GM13976 (cell line): ENCODE data around the gene CSTB.

ENCODE experiments used
- DNase-seq: peaks from one replicate; pipeline ENCODE4 v3.0.0; 2012; ENCODE audit warnings: low spot score
- in situ Hi-C: fragments of 300-500 bp; cut with MboI; formaldehyde crosslinking; loops from one replicate; pipeline ENCODE4 v1.12.0; 2022; ENCODE audit warnings: low sequenced_read_pairs, mixed read lengths, inconsistent platforms; ENCODE audit not compliant: unreplicated experiment
- TF ChIP-seq, protein P1 (sequence below): IDR thresholded peaks from 2 replicates; pipeline ENCODE4 v1.5.1; 2012; ENCODE audit warnings: borderline replicate concordance, mild to moderate bottlenecking; ENCODE audit not compliant: insufficient read depth; ENCODE audit errors: extremely low read depth, missing control alignments, control extremely low read depth

The CSTB gene

DNA sequence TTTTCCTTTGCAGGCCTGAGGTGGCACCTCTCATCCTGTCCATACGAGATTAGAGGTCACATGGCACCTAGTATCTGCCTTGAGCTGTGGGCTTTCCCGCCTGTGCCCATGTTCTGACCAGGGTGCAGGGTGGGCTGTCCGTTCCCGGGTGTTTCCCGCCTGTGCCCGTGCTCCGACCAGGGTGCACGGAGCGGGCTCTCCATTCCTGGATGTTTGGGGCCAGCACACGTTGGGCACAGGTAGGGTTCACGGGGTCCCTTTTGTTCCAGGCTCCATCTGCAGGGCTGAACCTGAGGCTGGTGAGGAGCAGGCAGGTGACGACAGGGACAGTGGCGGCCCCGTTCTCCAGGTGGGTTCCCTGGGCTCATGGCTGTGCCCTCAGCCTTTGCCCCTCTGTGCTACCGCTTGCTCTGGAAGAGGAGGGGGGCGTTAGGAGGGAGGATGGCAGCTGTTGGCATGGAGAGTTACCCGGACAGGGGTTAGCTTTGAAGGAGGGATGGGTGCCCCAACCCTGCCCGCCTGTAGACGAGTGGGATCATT is 23.3 kb upstream of the CSTB start:
- TF ChIP-seq, protein P1, sequence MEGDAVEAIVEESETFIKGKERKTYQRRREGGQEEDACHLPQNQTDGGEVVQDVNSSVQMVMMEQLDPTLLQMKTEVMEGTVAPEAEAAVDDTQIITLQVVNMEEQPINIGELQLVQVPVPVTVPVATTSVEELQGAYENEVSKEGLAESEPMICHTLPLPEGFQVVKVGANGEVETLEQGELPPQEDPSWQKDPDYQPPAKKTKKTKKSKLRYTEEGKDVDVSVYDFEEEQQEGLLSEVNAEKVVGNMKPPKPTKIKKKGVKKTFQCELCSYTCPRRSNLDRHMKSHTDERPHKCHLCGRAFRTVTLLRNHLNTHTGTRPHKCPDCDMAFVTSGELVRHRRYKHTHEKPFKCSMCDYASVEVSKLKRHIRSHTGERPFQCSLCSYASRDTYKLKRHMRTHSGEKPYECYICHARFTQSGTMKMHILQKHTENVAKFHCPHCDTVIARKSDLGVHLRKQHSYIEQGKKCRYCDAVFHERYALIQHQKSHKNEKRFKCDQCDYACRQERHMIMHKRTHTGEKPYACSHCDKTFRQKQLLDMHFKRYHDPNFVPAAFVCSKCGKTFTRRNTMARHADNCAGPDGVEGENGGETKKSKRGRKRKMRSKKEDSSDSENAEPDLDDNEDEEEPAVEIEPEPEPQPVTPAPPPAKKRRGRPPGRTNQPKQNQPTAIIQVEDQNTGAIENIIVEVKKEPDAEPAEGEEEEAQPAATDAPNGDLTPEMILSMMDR: no peak
- DNase-seq: no peak
- in situ Hi-C loops: no loop called here

DNA sequence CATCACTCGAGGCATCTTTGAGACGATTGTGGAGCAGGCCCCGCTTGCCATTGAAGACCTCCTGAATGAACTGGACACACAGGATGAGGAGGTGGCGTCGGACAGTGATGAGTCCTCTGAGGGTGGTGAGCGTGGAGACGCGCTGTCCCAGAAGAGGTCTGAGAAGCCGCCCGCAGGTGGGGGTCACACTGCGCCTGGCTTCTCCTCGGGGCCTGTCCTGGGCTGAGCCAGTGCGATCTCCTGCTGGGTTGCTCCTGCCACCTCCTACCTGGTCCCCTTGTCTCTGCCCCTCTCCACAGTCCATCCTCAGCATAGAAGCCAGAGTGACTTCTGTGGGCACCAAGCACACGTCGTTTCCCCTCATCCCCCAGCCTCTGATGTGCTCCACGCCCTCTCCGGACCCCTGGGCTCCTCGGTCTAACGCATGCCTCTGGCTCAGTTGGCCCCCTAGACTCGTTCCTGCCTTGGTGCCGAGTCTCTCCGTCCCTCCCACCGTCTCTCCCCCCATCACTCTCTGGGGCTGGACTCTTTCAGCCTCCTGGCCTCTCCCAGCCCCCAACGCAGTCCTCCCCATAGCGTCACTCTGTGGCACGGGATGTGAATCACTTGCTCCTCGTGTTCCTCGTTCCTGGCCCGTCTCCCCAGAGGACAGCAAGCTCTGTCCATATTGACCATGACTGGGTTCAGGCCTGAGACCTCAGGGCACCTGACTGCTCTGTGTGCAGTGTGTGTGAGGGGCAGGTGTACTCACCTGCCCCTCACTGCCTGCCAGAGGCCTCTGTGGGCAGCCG is 22.0 kb upstream of the CSTB start:
- DNase-seq: no peak
- TF ChIP-seq, protein P1: no peak

DNA sequence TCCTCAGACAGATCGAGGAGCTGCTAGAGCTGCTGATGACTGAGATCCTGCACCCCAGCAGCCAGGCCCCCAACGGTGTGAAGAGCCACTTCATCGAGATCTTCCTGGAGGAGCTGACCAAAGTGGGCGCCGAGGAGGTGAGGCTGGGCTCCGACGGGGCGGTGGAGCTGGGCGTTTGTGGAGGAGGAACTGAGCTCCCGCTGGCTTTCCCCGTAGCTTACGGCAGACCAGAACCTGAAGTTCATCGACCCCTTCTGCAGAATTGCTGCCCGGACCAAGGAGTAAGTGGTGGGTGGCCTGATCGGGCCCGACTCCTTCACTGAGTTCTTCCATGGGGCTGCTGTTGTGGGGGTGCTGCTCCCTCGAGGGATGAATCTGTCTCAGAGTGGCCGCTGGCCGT is 21.3 kb upstream of the CSTB start:
- in situ Hi-C loops: no loop called here
- TF ChIP-seq, protein P1: no peak
- DNase-seq: no peak

More for the DNA sequence above, 22.0 kb upstream of the CSTB start:
- in situ Hi-C loops: no loop called here

DNA sequence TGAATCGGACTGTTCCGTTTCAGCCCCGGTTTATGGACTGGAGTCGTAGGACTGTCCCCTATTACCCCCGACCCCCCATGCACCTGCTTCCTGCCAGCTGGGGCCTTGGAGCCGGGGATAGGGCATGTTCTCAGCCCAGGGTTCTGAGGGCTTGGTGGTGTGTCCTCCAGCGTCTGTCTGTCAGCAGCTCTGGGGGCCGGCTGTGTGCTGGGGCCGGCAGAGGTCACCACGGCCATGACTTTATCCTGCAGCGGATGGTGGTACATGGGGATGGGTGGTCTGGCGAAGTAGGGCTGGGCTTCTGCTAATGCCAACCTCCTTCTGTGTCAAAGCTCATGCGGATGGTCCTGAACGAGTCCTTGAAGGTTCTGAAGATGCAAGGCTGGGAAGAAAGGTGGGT is 18.7 kb upstream of the CSTB start:
- no peak for DNase-seq
- TF ChIP-seq, protein P1: no peak
- in situ Hi-C loops: no loop called here

DNA sequence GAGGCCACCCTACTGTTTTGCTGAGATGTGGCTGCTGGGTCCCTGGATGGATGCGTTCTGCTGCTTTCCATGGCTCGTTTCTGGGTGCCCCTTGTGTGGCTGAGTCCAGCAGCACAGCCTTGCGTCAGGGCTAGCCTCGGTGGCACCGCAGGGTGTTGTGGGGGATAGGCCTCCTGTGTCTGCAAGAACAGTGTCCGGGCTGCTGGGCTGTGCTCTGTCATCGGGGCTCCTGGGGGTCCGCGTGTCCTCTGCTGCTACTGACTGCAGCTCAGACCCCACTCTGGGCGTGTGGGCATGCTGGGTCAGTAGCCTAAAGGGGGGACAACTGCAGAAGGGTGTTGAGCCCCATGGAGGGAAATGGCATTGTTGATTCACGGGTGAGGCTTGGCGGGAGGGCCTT is 18.2 kb upstream of the CSTB start:
- in situ Hi-C loops: no loop called here
- no peak for DNase-seq
- TF ChIP-seq, protein P1: no peak

DNA sequence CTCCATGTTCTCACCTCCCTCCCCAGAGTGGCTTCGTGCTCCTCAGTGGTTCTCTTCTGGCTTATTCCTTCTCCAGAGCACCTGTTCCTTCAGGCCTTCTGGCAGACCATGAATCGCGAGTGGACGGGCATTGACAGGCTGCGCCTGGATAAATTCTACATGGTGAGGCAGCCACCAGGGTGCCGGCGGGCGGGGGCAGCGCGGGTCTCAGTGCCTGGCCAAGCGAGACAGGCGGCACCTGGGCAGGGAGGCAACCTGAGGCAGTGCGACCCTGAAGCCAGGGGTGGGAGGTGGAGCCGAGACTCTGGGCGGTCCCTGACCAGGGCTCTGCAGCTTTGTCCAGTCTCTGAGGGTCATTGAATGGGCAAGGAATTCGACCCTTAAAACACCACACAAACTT is 17.1 kb upstream of the CSTB start:
- TF ChIP-seq, protein P1: no peak
- no peak for DNase-seq
- in situ Hi-C loops: no loop called here
